ENCODE results near the gene KANK2. TPM values are rescaled to one million over a fixed set of nuclear protein-coding genes. Genes with fewer than 3 reads are reported as not detected.
A peak's percentile ranks its signal among the peaks of the same experiment; 100 is the strongest.

Gene KANK2
- total and polyA plus RNA-seq, 9 donors = 71.5 to 150 (median 116) TPM

DNA sequence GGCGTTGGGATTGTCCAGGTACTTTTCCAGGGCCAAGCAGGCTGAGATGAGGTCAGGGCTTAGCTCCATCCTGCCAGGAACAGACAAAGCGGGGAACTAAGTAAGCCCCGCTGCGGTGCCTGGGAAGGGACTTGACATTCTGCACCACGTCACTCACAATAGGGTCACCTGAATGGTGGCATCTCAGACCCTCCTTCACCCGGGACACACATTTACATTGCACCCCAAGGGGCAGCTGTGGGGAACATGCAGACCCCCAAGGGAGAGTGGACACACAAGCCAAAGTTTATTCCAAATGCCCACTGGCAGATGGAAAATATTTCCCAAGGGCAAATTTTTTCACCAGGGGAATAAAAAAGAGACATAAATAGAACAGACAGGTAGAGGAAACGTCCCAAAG is 21.4 kb downstream of the KANK2 start:
- WGBS (ENCODE audit: insufficient coverage) = 87% methylated on average over 4 of the region's 7 CpGs
- no peak overlapping the region for H3K27ac ChIP-seq (ENCODE audit: low read length)
- H3K36me3 ChIP-seq (ENCODE audit: control insufficient read depth, insufficient read depth, low read length) = peaks cover 72% of the 10 kb centered on the region

DNA sequence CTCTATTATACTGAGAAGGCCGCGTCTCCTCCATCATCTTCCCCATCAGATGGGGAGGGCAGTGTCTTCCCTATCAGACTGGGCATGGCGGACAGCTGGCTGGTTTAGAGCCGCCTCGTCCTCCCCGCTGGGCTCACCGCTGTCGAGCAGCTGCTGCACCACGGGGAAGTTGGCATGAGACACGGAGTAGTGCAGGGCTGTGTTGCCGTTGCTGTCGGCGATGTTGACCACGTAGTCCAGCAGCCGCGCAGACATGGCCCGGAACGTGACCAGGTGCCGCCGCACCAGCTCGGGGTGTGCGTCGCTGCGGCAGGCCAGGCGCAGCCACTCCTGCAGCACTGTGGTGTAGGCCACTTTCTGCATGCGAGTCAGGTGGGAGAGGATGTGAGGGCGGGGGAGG is 23.0 kb downstream of the KANK2 start:
- H3K36me3 ChIP-seq (ENCODE audit: control insufficient read depth, insufficient read depth, low read length) = peaks cover 83% of the 10 kb centered on the region
- no peaks in the 10 kb centered on the region for H3K27me3 ChIP-seq (ENCODE audit: control insufficient read depth, insufficient read depth, low read length)
- peak; percentile 69 for DNase-seq
- H3K9me3 ChIP-seq (replicated peaks; ENCODE audit: control insufficient read depth, low read depth, low read length) = no peaks in the 10 kb centered on the region
- no peak overlapping the region for H3K27ac ChIP-seq (ENCODE audit: low read length)
- no peak overlapping the region for H3K4me3 ChIP-seq (ENCODE audit: low read length)
- 96% methylated on average over 24 of the region's 27 CpGs for WGBS (ENCODE audit: insufficient coverage)
- peaks cover 10% of the 10 kb centered on the region for H3K4me1 ChIP-seq (ENCODE audit: control insufficient read depth, insufficient read depth, low read length)

More for the DNA sequence above, 21.4 kb downstream of the KANK2 start:
- H3K4me3 ChIP-seq (ENCODE audit: low read length) = no peak overlapping the region
- peaks cover 18% of the 10 kb centered on the region for H3K4me1 ChIP-seq (ENCODE audit: control insufficient read depth, insufficient read depth, low read length)
- H3K27me3 ChIP-seq (ENCODE audit: control insufficient read depth, insufficient read depth, low read length) = no peaks in the 10 kb centered on the region
- no peaks in the 10 kb centered on the region for H3K9me3 ChIP-seq (replicated peaks; ENCODE audit: control insufficient read depth, low read depth, low read length)
- DNase-seq = no peak

DNA sequence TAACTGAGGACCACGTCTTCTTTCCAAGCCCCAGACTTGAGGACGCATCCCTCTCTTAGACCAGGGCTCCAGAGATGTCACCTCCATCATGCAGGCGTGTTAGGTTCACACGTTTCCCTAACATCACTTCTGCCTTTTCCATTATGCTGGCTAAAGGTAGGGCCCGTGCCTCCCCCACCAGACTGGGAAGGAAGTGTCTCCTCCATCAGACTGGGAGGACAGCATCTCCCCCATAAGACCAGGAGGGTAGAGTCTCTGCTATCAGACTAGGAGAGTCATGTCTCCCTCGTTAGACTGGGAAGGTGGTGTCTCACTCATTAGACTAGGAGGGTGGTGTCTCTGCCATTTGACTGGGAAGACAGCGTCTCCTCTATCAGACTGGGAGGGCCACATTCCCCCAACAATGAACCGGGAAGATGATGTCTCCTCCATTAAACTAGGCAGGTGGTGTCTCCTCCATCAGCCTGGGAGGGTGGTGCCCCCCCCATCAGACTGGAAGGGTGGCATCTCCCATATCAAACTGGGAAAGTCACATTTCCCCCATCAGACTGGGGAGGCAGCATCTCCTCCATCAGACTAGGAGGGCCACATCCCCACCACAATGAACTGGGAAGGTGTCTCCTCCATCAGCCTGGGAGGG is 23.7 kb downstream of the KANK2 start:
- Histone ChIP-seq H3K9me3 (replicated peaks; ENCODE audit: control insufficient read depth, low read depth, low read length) (no peaks in the 10 kb centered on the region), H3K27me3 (ENCODE audit: control insufficient read depth, insufficient read depth, low read length) (no peaks in the 10 kb centered on the region), H3K4me1 (ENCODE audit: control insufficient read depth, insufficient read depth, low read length) (peaks cover 7% of the 10 kb centered on the region), H3K36me3 (ENCODE audit: control insufficient read depth, insufficient read depth, low read length) (peaks cover 84% of the 10 kb centered on the region), H3K4me3 (ENCODE audit: low read length) (no peak overlapping the region), H3K27ac (ENCODE audit: low read length) (no peak overlapping the region)
- DNase-seq = peak; percentile 2
- WGBS (ENCODE audit: insufficient coverage) = 100% methylated on average over 1 of the region's 8 CpGs

DNA sequence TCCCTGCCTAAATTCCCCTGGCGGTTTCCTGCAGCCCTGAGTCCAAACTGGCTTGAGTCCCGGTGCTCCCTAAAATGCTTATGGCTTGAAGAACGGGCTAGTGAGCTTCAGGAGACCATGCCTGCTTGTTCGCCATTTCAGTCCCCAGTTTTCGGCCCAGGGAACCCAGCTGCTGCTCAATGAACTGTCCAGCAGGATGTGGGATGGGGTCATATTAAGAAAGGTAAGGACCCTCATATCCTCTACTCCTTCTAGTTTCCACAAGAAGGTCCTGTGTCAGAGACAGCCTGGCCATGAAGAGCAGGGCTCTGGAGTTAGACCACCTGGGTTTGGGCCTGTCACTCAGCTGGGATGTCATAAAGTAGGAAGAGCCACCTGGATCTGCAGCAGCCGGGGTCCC is 24.8 kb downstream of the KANK2 start:
- peaks cover 85% of the 10 kb centered on the region for H3K36me3 ChIP-seq (ENCODE audit: control insufficient read depth, insufficient read depth, low read length)
- H3K27me3 ChIP-seq (ENCODE audit: control insufficient read depth, insufficient read depth, low read length) = no peaks in the 10 kb centered on the region
- WGBS (ENCODE audit: insufficient coverage) = 68% methylated on average over 5 of the region's 6 CpGs
- H3K27ac ChIP-seq (ENCODE audit: low read length) = no peak overlapping the region
- H3K9me3 ChIP-seq (replicated peaks; ENCODE audit: control insufficient read depth, low read depth, low read length) = no peaks in the 10 kb centered on the region
- no peak for DNase-seq
- H3K4me1 ChIP-seq (ENCODE audit: control insufficient read depth, insufficient read depth, low read length) = peaks cover 11% of the 10 kb centered on the region
- no peak overlapping the region for H3K4me3 ChIP-seq (ENCODE audit: low read length)

DNA sequence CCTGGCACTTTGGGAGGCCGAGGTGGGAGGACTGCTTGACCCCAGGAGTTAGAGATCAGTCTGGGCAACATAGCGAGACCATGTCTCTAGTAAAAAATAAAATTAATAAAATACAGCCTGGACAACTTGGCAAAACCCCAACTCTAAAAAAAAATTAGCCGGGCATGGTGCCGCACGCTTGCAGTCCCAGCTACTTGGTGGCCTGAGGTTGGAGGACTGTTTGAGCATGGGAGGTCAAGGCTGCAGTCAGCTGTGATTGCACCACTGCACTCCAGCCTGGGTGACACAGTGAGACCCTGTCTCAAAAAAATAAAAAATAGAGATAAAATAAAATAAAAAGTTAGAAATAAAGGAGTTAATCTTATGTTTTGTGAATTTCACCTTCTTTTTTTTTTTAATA is 26.2 kb downstream of the KANK2 start:
- WGBS (ENCODE audit: insufficient coverage) = no CpG with 5 or more reads among the region's 5 CpGs
- H3K4me1 ChIP-seq (ENCODE audit: control insufficient read depth, insufficient read depth, low read length) = peaks cover 17% of the 10 kb centered on the region
- H3K27me3 ChIP-seq (ENCODE audit: control insufficient read depth, insufficient read depth, low read length) = no peaks in the 10 kb centered on the region
- no peak overlapping the region for H3K4me3 ChIP-seq (ENCODE audit: low read length)
- no peak overlapping the region for H3K27ac ChIP-seq (ENCODE audit: low read length)
- H3K36me3 ChIP-seq (ENCODE audit: control insufficient read depth, insufficient read depth, low read length) = peaks cover 80% of the 10 kb centered on the region
- H3K9me3 ChIP-seq (replicated peaks; ENCODE audit: control insufficient read depth, low read depth, low read length) = no peaks in the 10 kb centered on the region
- no peak for DNase-seq

DNA sequence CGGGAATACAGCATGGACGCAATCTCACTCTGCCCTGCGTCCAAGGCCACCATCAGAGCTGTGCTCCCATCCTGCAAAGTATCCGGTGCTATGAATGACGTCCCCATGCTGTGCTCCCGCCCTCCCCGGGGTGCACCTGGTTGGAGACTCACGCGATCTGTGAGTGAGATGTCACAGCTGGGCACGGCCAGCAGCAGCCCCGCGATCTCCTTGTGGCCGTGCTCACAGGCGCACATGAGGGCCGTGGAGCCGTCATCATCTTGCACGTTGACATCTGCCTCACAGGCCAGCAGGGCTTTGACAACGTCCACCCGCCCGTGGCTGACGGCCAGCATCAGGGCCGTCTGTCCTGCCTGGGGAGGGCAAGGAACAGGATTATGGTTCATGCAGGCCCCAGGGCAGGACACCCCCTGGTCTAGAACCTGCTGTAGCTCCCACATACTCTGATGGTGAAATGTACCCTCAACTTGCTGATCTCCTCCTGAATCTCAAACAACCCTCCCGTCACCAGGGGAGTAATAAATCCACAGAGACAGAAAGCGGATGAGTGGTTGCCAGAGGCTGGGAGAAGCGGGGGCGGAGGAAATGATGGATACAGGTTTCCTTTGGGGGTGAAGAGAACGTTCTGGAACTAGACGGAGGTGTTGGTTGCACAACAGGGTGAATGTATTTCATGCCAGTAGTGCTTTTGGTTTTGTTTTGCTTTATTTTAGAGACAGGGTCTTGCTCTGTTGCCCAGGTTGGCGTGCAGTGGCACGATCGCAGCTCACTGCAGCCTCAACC is 27.3 kb downstream of the KANK2 start:
- no peak overlapping the region for H3K4me3 ChIP-seq (ENCODE audit: low read length)
- H3K27ac ChIP-seq (ENCODE audit: low read length) = no peak overlapping the region
- no peaks in the 10 kb centered on the region for H3K9me3 ChIP-seq (replicated peaks; ENCODE audit: control insufficient read depth, low read depth, low read length)
- peaks cover 80% of the 10 kb centered on the region for H3K36me3 ChIP-seq (ENCODE audit: control insufficient read depth, insufficient read depth, low read length)
- H3K27me3 ChIP-seq (ENCODE audit: control insufficient read depth, insufficient read depth, low read length) = no peaks in the 10 kb centered on the region
- 70% methylated on average over 24 of the region's 31 CpGs for WGBS (ENCODE audit: insufficient coverage)
- H3K4me1 ChIP-seq (ENCODE audit: control insufficient read depth, insufficient read depth, low read length) = peaks cover 27% of the 10 kb centered on the region
- DNase-seq = no peak

DNA sequence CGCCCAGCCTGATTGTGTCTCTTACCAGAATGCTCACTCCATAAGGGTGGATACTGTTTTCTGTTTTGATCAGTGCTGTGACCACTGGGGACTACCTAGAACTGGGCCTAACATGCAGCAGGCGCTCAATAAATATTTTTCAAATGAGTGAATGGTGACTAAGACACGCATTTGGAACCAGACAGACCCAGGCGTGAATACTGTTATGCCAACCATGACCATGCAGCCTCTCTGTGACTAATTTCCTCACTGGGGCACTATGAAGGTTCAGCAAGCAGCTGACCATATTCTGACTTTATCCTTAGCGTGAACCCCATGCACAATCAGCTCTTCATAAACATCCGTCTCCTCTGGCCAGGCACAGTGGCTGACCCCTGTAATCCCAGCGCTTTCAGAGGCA is 28.8 kb downstream of the KANK2 start:
- Histone ChIP-seq H3K4me1 (ENCODE audit: control insufficient read depth, insufficient read depth, low read length) (peaks cover 31% of the 10 kb centered on the region), H3K27ac (ENCODE audit: low read length) (no peak overlapping the region), H3K4me3 (ENCODE audit: low read length) (no peak overlapping the region), H3K9me3 (replicated peaks; ENCODE audit: control insufficient read depth, low read depth, low read length) (no peaks in the 10 kb centered on the region), H3K27me3 (ENCODE audit: control insufficient read depth, insufficient read depth, low read length) (no peaks in the 10 kb centered on the region), H3K36me3 (ENCODE audit: control insufficient read depth, insufficient read depth, low read length) (peaks cover 75% of the 10 kb centered on the region)
- 77% methylated on average over 6 of the region's 7 CpGs for WGBS (ENCODE audit: insufficient coverage)
- peak; percentile 73 for DNase-seq

DNA sequence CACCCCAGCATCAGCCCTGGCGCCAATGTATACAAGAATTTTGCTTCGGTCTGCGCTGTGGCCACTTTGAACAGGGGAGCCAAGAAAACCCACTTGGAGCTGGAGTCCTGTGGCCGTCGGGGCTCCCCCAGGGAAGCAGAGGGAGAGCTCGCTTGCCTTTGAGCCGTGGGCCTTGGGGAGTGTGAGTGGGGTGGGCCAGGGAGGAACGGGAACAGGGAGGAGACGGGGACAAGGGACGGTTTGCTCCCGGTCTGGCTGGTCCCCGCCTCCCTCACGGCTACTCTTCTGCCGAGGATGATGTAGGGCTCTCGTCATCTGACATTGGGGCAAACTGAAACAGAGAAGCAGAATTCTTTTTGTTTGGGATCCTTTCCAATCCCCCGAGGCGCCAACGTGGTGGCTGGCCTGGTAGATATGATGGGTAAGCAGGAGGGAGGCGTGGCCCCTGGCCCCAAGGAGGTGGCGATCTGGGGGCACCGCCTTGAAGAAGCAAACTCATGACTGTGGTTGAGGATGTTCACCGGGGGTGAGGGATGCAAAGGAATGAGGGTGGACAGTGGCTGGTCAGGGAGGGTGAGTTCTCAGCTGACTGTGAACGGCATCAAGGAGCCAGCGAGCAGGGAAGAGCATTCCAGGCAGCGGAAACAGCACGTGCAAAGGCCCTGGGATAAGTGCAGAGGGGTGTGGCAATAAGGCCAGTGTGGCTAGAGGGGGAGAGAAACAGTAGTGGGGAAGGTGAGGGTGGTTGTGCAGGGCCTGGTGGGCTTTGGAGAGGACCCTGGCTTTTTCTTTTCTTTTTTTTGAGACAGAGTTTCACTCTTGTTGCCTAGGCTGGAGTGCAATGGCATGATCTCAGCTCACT is 30.8 kb downstream of the KANK2 start:
- Histone ChIP-seq H3K4me1 (ENCODE audit: control insufficient read depth, insufficient read depth, low read length) (peaks cover 31% of the 10 kb centered on the region), H3K36me3 (ENCODE audit: control insufficient read depth, insufficient read depth, low read length) (peaks cover 63% of the 10 kb centered on the region), H3K27me3 (ENCODE audit: control insufficient read depth, insufficient read depth, low read length) (no peaks in the 10 kb centered on the region), H3K9me3 (replicated peaks; ENCODE audit: control insufficient read depth, low read depth, low read length) (no peaks in the 10 kb centered on the region), H3K4me3 (ENCODE audit: low read length) (no peak overlapping the region), H3K27ac (ENCODE audit: low read length) (peak overlapping the region; percentile 75)
- DNase-seq = peak; percentile 43
- WGBS (ENCODE audit: insufficient coverage) = 59% methylated on average over 25 of the region's 26 CpGs

DNA sequence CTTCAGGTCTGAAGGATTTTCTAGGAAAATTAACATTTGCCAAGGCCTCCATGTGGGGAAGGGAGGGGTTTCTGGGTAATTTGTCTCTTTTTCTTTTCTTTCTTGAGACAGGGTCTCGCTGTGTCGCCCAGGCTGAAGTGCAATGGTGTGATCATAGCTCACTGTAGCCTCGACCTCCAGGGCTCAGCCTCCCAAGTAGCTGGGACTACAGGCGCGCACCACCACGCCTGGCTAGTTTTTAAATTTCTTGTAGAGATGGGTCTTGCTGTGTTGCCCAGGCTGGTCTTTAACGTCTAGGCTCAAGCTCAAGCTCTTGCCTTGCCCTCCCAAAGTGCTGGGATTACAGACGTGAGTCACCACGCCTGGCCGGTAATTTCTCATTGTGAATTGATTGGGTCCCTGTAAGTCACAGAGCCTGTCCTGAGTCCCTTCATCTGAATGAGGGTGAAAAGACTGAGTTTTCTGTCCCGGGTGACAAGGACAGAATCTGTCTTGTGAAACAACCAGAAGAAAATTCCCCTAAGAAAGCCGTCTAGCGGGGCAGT is 31.8 kb downstream of the KANK2 start:
- Histone ChIP-seq H3K4me1 (ENCODE audit: control insufficient read depth, insufficient read depth, low read length) (peaks cover 31% of the 10 kb centered on the region), H3K27me3 (ENCODE audit: control insufficient read depth, insufficient read depth, low read length) (no peaks in the 10 kb centered on the region), H3K36me3 (ENCODE audit: control insufficient read depth, insufficient read depth, low read length) (peaks cover 56% of the 10 kb centered on the region), H3K27ac (ENCODE audit: low read length) (peak overlapping the region; percentile 91), H3K4me3 (ENCODE audit: low read length) (no peak overlapping the region), H3K9me3 (replicated peaks; ENCODE audit: control insufficient read depth, low read depth, low read length) (no peaks in the 10 kb centered on the region)
- no peak for DNase-seq
- WGBS (ENCODE audit: insufficient coverage) = 66% methylated on average over 6 of the region's 13 CpGs

All from muscle of leg (tissue), 11 donors.